H1 (cell line): ENCODE results near the gene CHST3. TPM values are rescaled to one million over a fixed set of nuclear protein-coding genes. Genes with fewer than 3 reads are reported as not detected.
"Not testable (repeated sequence)": the region's sequence is repeated elsewhere in the genome, so short reads cannot be mapped to it uniquely, and the experiment has no call there.

Experiments
- CTCF ChIA-PET: fragments of 300-600 bp; sonication (Branson Sonifier 250); formaldehyde crosslinking; loops from one replicate; lab custom pipeline; 2021; ENCODE audit not compliant: partially characterized antibody; lab: Charles Lee
- POLR2A ChIA-PET: fragments of 300-600 bp; sonication (Branson Sonifier 250); formaldehyde crosslinking; loops from one replicate; lab custom pipeline; 2021; ENCODE audit warnings: inconsistent platforms; ENCODE audit not compliant: partially characterized antibody; lab: Charles Lee
- DNase-seq, 2 experiments: peaks; one replicate each; pipeline versions ENCODE4 v3.0.0 to v3.0.0-alpha.2; 2010 to 2022; ENCODE audit warnings: low spot score in 2 of 2, low read depth in 1 of 2, mixed read lengths in 1 of 2
- FAIRE-seq: peaks from 2 replicates; lab custom pipeline; 2011; peaks lifted over from hg19 to GRCh38; lab: Jason Lieb, UNC
- H2AFZ ChIP-seq: 2 replicates; pipeline ENCODE4 v1.8.1; 2012; ENCODE audit warnings: low read length, inconsistent platforms
- H2AK5ac ChIP-seq: 2 replicates; pipeline ENCODE4 v1.6.1; 2013; ENCODE audit warnings: low read depth, low read length
- H2BK120ac ChIP-seq: replicated peaks from 2 replicates; pipeline ENCODE3; 2013; ENCODE audit warnings: low read depth, low read length, inconsistent platforms
- H2BK12ac ChIP-seq: 2 replicates; pipeline ENCODE4 v1.6.1; 2013; ENCODE audit warnings: low read depth, low read length
- H2BK15ac ChIP-seq: 2 replicates; pipeline ENCODE4 v1.6.1; 2013; ENCODE audit warnings: low read length
- H2BK20ac ChIP-seq: 2 replicates; pipeline ENCODE4 v1.6.1; 2013; ENCODE audit warnings: low read length
- H2BK5ac ChIP-seq: 2 replicates; pipeline ENCODE4 v1.6.1; 2013; ENCODE audit warnings: low read depth, low read length
- H3K14ac ChIP-seq: 2 replicates; pipeline ENCODE4 v1.6.1; 2013; ENCODE audit warnings: inconsistent platforms; ENCODE audit not compliant: insufficient read length
- H3K18ac ChIP-seq: 2 replicates; pipeline ENCODE4 v1.6.1; 2013; ENCODE audit warnings: low read length; ENCODE audit errors: extremely low read depth
- H3K23ac ChIP-seq: 2 replicates; pipeline ENCODE4 v1.6.1; 2013; ENCODE audit warnings: inconsistent platforms; ENCODE audit not compliant: insufficient read length
- H3K23me2 ChIP-seq: 2 replicates; pipeline ENCODE4 v1.6.1; 2013; ENCODE audit warnings: low read depth, low read length
- H3K27ac ChIP-seq: 2 replicates; pipeline ENCODE4 v1.6.1; 2011; ENCODE audit warnings: low read depth, low read length, inconsistent platforms
- H3K27me3 ChIP-seq, 4 experiments: replicated peaks in 1 of 4; 1 replicate in 1 of 4; 2 replicates in 3 of 4; pipeline versions ENCODE4 v1.6.1 to v1.8.1; 2011 to 2013; ENCODE audit warnings: low read length in 3 of 4, mild to moderate bottlenecking in 3 of 4, inconsistent platforms in 2 of 4, mixed read lengths in 2 of 4, moderate library complexity in 1 of 4; ENCODE audit not compliant: control insufficient read depth in 3 of 4, insufficient read depth in 3 of 4; ENCODE audit errors: extremely low read depth in 1 of 4
- H3K36me3 ChIP-seq, 4 experiments: 2 replicates each; pipeline versions ENCODE4 v1.6.1 to v1.8.1; 2011 to 2013; ENCODE audit warnings: mild to moderate bottlenecking in 4 of 4, low read length in 3 of 4, moderate library complexity in 2 of 4, control low read depth in 1 of 4, inconsistent platforms in 1 of 4; ENCODE audit not compliant: insufficient read depth in 4 of 4, control insufficient read depth in 2 of 4
- H3K4ac ChIP-seq: replicated peaks from 2 replicates; pipeline ENCODE3; 2013; ENCODE audit warnings: low read length, low read depth, mixed read lengths, inconsistent platforms; ENCODE audit not compliant: insufficient read length
- H3K4me1 ChIP-seq, 4 experiments: replicated peaks in 1 of 4; 1 replicate in 1 of 4; 2 replicates in 3 of 4; pipeline versions ENCODE4 v1.6.1 to v1.8.1; 2011 to 2013; ENCODE audit warnings: low read length in 3 of 4, inconsistent platforms in 2 of 4, mixed read lengths in 1 of 4; ENCODE audit not compliant: insufficient read depth in 4 of 4, control insufficient read depth in 3 of 4
- H3K4me2 ChIP-seq, 2 experiments: 2 replicates each; pipeline versions ENCODE4 v1.6.1 to v1.8.1; 2011 to 2013; ENCODE audit warnings: low read depth in 2 of 2, low read length in 2 of 2, control low read depth in 1 of 2, inconsistent platforms in 1 of 2, mild to moderate bottlenecking in 1 of 2; ENCODE audit not compliant: insufficient read depth in 1 of 2
- H3K4me3 ChIP-seq, 4 experiments: fragments of 200-600, 300-600 bp in 1 of 4; sonication (generic), shearing (Covaris generic), sonication (Bioruptor Twin) in 1 of 4; 2 replicates each; pipeline versions ENCODE4 v1.5.1 to v1.8.1; 2011 to 2016; ENCODE audit warnings: low read length in 4 of 4, low read depth in 3 of 4, control low read depth in 2 of 4, inconsistent platforms in 2 of 4, mild to moderate bottlenecking in 2 of 4, mixed read lengths in 1 of 4, moderate library complexity in 1 of 4; ENCODE audit not compliant: insufficient read depth in 2 of 4; ENCODE audit errors: extremely low read depth in 1 of 4
- H3K56ac ChIP-seq: replicated peaks from 2 replicates; pipeline ENCODE3; 2013; ENCODE audit warnings: low read depth, mild to moderate bottlenecking, mixed read lengths, low read length, inconsistent platforms; ENCODE audit not compliant: insufficient read length
- H3K79me1 ChIP-seq: 2 replicates; pipeline ENCODE4 v1.6.1; 2013; ENCODE audit warnings: low read depth, low read length, control low read depth
- H3K79me2 ChIP-seq, 2 experiments: 2 replicates each; pipeline versions ENCODE4 v1.6.1 to v1.8.1; 2012 to 2013; ENCODE audit warnings: low read length in 2 of 2, mild to moderate bottlenecking in 2 of 2, inconsistent platforms in 1 of 2; ENCODE audit not compliant: insufficient read depth in 2 of 2, control insufficient read depth in 1 of 2
- H3K9ac ChIP-seq, 4 experiments: replicated peaks in 1 of 4; 1 replicate in 1 of 4; 2 replicates in 3 of 4; pipeline versions ENCODE4 v1.6.1 to v1.8.1; 2011 to 2013; ENCODE audit warnings: low read depth in 3 of 4, low read length in 3 of 4, control low read depth in 2 of 4, mild to moderate bottlenecking in 2 of 4, moderate library complexity in 2 of 4, inconsistent platforms in 1 of 4; ENCODE audit errors: extremely low read depth in 1 of 4
- H3K9me3 ChIP-seq, 2 experiments: 2 replicates each; pipeline versions ENCODE4 v1.6.1 to v1.8.1; 2012 to 2013; ENCODE audit warnings: mild to moderate bottlenecking in 2 of 2, moderate library complexity in 2 of 2, control low read depth in 1 of 2, inconsistent platforms in 1 of 2, low read depth in 1 of 2, low read length in 1 of 2, mixed read lengths in 1 of 2; ENCODE audit not compliant: insufficient read depth in 2 of 2
- H4K20me1 ChIP-seq, 2 experiments: replicated peaks in 1 of 2; 2 replicates each; pipeline versions ENCODE3 to v1.8.1; 2011 to 2013; ENCODE audit warnings: inconsistent platforms in 2 of 2, low read length in 2 of 2, mild to moderate bottlenecking in 1 of 2; ENCODE audit not compliant: insufficient read depth in 2 of 2, control insufficient read depth in 1 of 2
- H4K5ac ChIP-seq: 2 replicates; pipeline ENCODE4 v1.6.1; 2013; ENCODE audit warnings: low read length, low read depth, mixed read lengths, inconsistent platforms; ENCODE audit not compliant: insufficient read length
- H4K8ac ChIP-seq: 2 replicates; pipeline ENCODE4 v1.8.0; 2013; ENCODE audit warnings: mild to moderate bottlenecking, moderate library complexity, low read length, inconsistent platforms; ENCODE audit not compliant: insufficient read depth; ENCODE audit errors: extremely low read depth
- H4K91ac ChIP-seq: replicated peaks from 2 replicates; pipeline ENCODE3; 2013; ENCODE audit warnings: low read length, mixed read lengths, inconsistent platforms; ENCODE audit not compliant: insufficient read length
- WGBS, 2 experiments: shearing (Covaris generic) in 1 of 2; methylation state at CpG; one replicate each; pipeline versions ENCODE4 v1.1.6 to v1.1.7; 2013 to 2015; ENCODE audit warnings: low lambda C conversion rate in 2 of 2, mixed read lengths in 2 of 2, inconsistent platforms in 1 of 2, low coverage in 1 of 2, missing lambda C conversion rate in 1 of 2; ENCODE audit not compliant: insufficient replicate concordance in 2 of 2, insufficient coverage in 1 of 2, insufficient read length in 1 of 2; ENCODE audit errors: extremely low coverage in 1 of 2, missing lambda C conversion rate in 1 of 2; 5-methylcytosine and 5-hydroxymethylcytosine counted together
- polyA plus RNA-seq, 7 experiments: library from polyadenylated mRNA; depleted of rRNA in 3 of 7; stranded (reverse) in 5 of 7; unstranded in 2 of 7; fragments of >200 nt in 5 of 7; fragments of 200-250 nt in 2 of 7; gene quantifications; 1 replicate in 5 of 7; 2 replicates in 1 of 7; 4 replicates in 1 of 7; pipeline versions ENCODE4 v1.2.1 to v1.2.3, GENCODE V29; 2011 to 2013; ENCODE audit warnings: missing spikeins in 2 of 7, mixed read lengths in 2 of 7
- total RNA-seq: library from RNA; stranded (reverse); fragmentation: NEBNext Ultra II Directional; extraction: Animal tissue kit (Norgen Biotek cat#: 25700); gene quantifications from 2 replicates; pipeline ENCODE4 v1.2.1, GENCODE V29; 2021

CHST3 gene
- total and polyA plus RNA-seq, 2 of the 8 experiments (the other 6 are each of a cell fraction or from before 2014, with no cell fraction given) = 2.0 to 5.8 TPM

GRCh38 chr10:71988895-71989294 lies 24.7 kb downstream of the CHST3 start:
- H2BK15ac ChIP-seq, H3K79me2 ChIP-seq, H3K36me3 ChIP-seq, H3K4me3 ChIP-seq, H3K56ac ChIP-seq, H3K4me2 ChIP-seq, H3K9me3 ChIP-seq, H2BK120ac ChIP-seq, H3K23me2 ChIP-seq, H3K18ac ChIP-seq, H2BK20ac ChIP-seq, H2BK12ac ChIP-seq, H4K91ac ChIP-seq, H3K14ac ChIP-seq, POLR2A ChIA-PET, H4K20me1 ChIP-seq, H3K4ac ChIP-seq, H4K8ac ChIP-seq, DNase-seq, H4K5ac ChIP-seq, H2AFZ ChIP-seq, H3K27ac ChIP-seq, H3K23ac ChIP-seq, FAIRE-seq, H3K9ac ChIP-seq, H3K27me3 ChIP-seq, H3K4me1 ChIP-seq, H2AK5ac ChIP-seq, H3K79me1 ChIP-seq, H2BK5ac ChIP-seq: not testable (repeated sequence)
- 94% methylated on average over 5 of the region's 6 CpGs; no CpG with 5 or more reads in 1 of the 2 experiments for WGBS, 2 experiments
- CTCF ChIA-PET = interaction anchor here (0.6 to 3.7 kb wide), 3 partner anchors 11 to 92 kb away, joined by 3 to 12 read pairs (median 4); no protein-coding TSS in a partner anchor
